ENCODE data around the gene FLT3. TPM values are rescaled to one million over a fixed set of nuclear protein-coding genes. Genes with fewer than 3 reads are reported as not detected.
"Not testable (repeated sequence)": the region's sequence is repeated elsewhere in the genome, so short reads cannot be mapped to it uniquely, and the experiment has no call there.

Gene FLT3
- total and polyA plus RNA-seq, 5 donors from 2014 or later = 0.39 TPM; not detected in 4

GRCh38 chr13:28043224-28043623 is 57.2 kb downstream of the FLT3 start:
- H3K27me3 ChIP-seq (ENCODE audit: control insufficient read depth, insufficient read depth, low read length) = peaks cover 2% of the 10 kb centered on the region
- DNase-seq = no peak
- ATAC-seq (ENCODE audit: low read depth in 2 of 2) = no peak
- no peaks in the 10 kb centered on the region for H3K36me3 ChIP-seq (ENCODE audit: control insufficient read depth, insufficient read depth, low read length)
- no peak overlapping the region for H3K27ac ChIP-seq (ENCODE audit: insufficient read depth, low read length, poor library complexity, severe bottlenecking)
- Mint-ChIP-seq H3K4me1 (peaks cover 0 to 10% (median 5%) of the 10 kb centered on the region in 4 donors), H3K9me3 (peaks cover 0 to 4% (median 0%) of the 10 kb centered on the region in 7 donors), H3K36me3 (no peaks in the 10 kb centered on the region), H3K27ac (no peak overlapping the region), H3K27me3 (peaks cover 27% of the 10 kb centered on the region), H3K4me3 (no peak overlapping the region)
- no peaks in the 10 kb centered on the region for H3K9me3 ChIP-seq (ENCODE audit: control insufficient read depth in 2 of 2, low read length in 2 of 2)
- no peak overlapping the region for H3K4me3 ChIP-seq (ENCODE audit: low read depth, low read length)
- no peaks in the 10 kb centered on the region for H3K4me1 ChIP-seq (ENCODE audit: control insufficient read depth, insufficient read depth, low read length, poor library complexity, severe bottlenecking)

- peaks cover 0 to 4% (median 0%) of the 10 kb centered on the region in 7 donors for H3K9me3 Mint-ChIP-seq
- H3K27me3 Mint-ChIP-seq = peaks cover 20% of the 10 kb centered on the region
- peaks cover 0 to 2% (median 0%) of the 10 kb centered on the region in 4 donors for H3K4me1 Mint-ChIP-seq
- DNase-seq (no peak), ATAC-seq (ENCODE audit: low read depth in 2 of 2) (no peak)
- Histone ChIP-seq H3K27ac (ENCODE audit: insufficient read depth, low read length, poor library complexity, severe bottlenecking) (no peak overlapping the region), H3K36me3 (ENCODE audit: control insufficient read depth, insufficient read depth, low read length) (no peaks in the 10 kb centered on the region), H3K27me3 (ENCODE audit: control insufficient read depth, insufficient read depth, low read length) (peaks cover 4% of the 10 kb centered on the region), H3K4me3 (ENCODE audit: low read depth, low read length) (no peak overlapping the region), H3K9me3 (ENCODE audit: control insufficient read depth in 2 of 2, low read length in 2 of 2) (no peaks in the 10 kb centered on the region), H3K4me1 (ENCODE audit: control insufficient read depth, insufficient read depth, low read length, poor library complexity, severe bottlenecking) (no peaks in the 10 kb centered on the region)
- H3K27ac Mint-ChIP-seq = no peak overlapping the region
- no peaks in the 10 kb centered on the region for H3K36me3 Mint-ChIP-seq
- no peak overlapping the region for H3K4me3 Mint-ChIP-seq
Measured at GRCh38 chr13:28041501-28041900, 58.9 kb downstream of the FLT3 start.

DNA sequence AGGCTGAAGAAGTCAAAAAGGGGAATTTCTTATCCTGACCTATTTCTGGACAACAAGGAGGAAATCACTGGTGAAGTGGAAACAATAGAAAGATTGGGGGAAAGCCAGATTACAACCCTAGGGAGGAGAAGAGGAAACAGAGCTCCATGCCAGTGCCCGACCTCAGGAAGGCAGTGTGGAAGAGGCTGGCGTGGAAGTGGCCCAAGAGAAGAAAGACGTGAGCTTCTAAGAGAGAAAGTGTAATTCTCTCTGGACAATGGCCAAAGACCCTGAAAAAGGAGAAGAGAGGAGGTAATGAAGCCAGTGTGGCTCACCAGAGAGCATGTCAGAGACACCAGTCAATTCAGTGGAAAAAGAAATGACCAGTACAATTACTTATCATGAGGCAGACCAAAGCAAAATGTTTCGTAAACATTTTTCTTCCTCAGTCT is 59.3 kb downstream of the FLT3 start:
- Mint-ChIP-seq H3K4me1 (peaks cover 0 to 2% (median 0%) of the 10 kb centered on the region in 4 donors), H3K4me3 (no peak overlapping the region), H3K9me3 (peaks cover 0 to 4% (median 0%) of the 10 kb centered on the region in 7 donors), H3K27me3 (peaks cover 20% of the 10 kb centered on the region), H3K27ac (no peak overlapping the region), H3K36me3 (no peaks in the 10 kb centered on the region)
- Histone ChIP-seq H3K4me3 (ENCODE audit: low read depth, low read length) (no peak overlapping the region), H3K27ac (ENCODE audit: insufficient read depth, low read length, poor library complexity, severe bottlenecking) (no peak overlapping the region), H3K4me1 (ENCODE audit: control insufficient read depth, insufficient read depth, low read length, poor library complexity, severe bottlenecking) (no peaks in the 10 kb centered on the region), H3K9me3 (ENCODE audit: control insufficient read depth in 2 of 2, low read length in 2 of 2) (no peaks in the 10 kb centered on the region), H3K36me3 (ENCODE audit: control insufficient read depth, insufficient read depth, low read length) (no peaks in the 10 kb centered on the region), H3K27me3 (ENCODE audit: control insufficient read depth, insufficient read depth, low read length) (peaks cover 4% of the 10 kb centered on the region)
- no peak for ATAC-seq (ENCODE audit: low read depth in 2 of 2)
- DNase-seq = no peak

- H3K27ac Mint-ChIP-seq = no peak overlapping the region
- no peak overlapping the region for H3K27ac ChIP-seq (ENCODE audit: insufficient read depth, low read length, poor library complexity, severe bottlenecking)
- H3K4me3 Mint-ChIP-seq = no peak overlapping the region
- peaks cover 0 to 4% (median 0%) of the 10 kb centered on the region in 7 donors for H3K9me3 Mint-ChIP-seq
- no peaks in the 10 kb centered on the region for H3K36me3 Mint-ChIP-seq
- no peaks in the 10 kb centered on the region for H3K36me3 ChIP-seq (ENCODE audit: control insufficient read depth, insufficient read depth, low read length)
- no peak for ATAC-seq (ENCODE audit: low read depth in 2 of 2)
- H3K9me3 ChIP-seq (ENCODE audit: control insufficient read depth in 2 of 2, low read length in 2 of 2) = no peaks in the 10 kb centered on the region
- peaks cover 32% of the 10 kb centered on the region for H3K27me3 Mint-ChIP-seq
- no peak overlapping the region for H3K4me3 ChIP-seq (ENCODE audit: low read depth, low read length)
- H3K4me1 ChIP-seq (ENCODE audit: control insufficient read depth, insufficient read depth, low read length, poor library complexity, severe bottlenecking) = no peaks in the 10 kb centered on the region
- H3K27me3 ChIP-seq (ENCODE audit: control insufficient read depth, insufficient read depth, low read length) = peaks cover 8% of the 10 kb centered on the region
- DNase-seq = no peak
- no peaks in the 10 kb centered on the region for H3K4me1 Mint-ChIP-seq
Measured at GRCh38 chr13:28037399-28037798, 63.0 kb downstream of the FLT3 start.

GRCh38 chr13:28035146-28035782 is 65.1 kb downstream of the FLT3 start:
- H3K27me3 Mint-ChIP-seq = peaks cover 28% of the 10 kb centered on the region
- peaks cover 0 to 2% (median 0%) of the 10 kb centered on the region in 4 donors for H3K4me1 Mint-ChIP-seq
- Histone ChIP-seq H3K27me3 (ENCODE audit: control insufficient read depth, insufficient read depth, low read length) (peaks cover 6% of the 10 kb centered on the region), H3K27ac (ENCODE audit: insufficient read depth, low read length, poor library complexity, severe bottlenecking) (no peak overlapping the region), H3K4me1 (ENCODE audit: control insufficient read depth, insufficient read depth, low read length, poor library complexity, severe bottlenecking) (no peaks in the 10 kb centered on the region), H3K4me3 (ENCODE audit: low read depth, low read length) (no peak overlapping the region), H3K36me3 (ENCODE audit: control insufficient read depth, insufficient read depth, low read length) (no peaks in the 10 kb centered on the region), H3K9me3 (ENCODE audit: control insufficient read depth in 2 of 2, low read length in 2 of 2) (no peaks in the 10 kb centered on the region)
- no peaks in the 10 kb centered on the region for H3K36me3 Mint-ChIP-seq
- H3K4me3 Mint-ChIP-seq = no peak overlapping the region
- H3K27ac Mint-ChIP-seq = no peak overlapping the region
- no peak for ATAC-seq (ENCODE audit: low read depth in 2 of 2)
- peaks cover 0 to 2% (median 0%) of the 10 kb centered on the region in 7 donors for H3K9me3 Mint-ChIP-seq
- DNase-seq = no peak

DNA sequence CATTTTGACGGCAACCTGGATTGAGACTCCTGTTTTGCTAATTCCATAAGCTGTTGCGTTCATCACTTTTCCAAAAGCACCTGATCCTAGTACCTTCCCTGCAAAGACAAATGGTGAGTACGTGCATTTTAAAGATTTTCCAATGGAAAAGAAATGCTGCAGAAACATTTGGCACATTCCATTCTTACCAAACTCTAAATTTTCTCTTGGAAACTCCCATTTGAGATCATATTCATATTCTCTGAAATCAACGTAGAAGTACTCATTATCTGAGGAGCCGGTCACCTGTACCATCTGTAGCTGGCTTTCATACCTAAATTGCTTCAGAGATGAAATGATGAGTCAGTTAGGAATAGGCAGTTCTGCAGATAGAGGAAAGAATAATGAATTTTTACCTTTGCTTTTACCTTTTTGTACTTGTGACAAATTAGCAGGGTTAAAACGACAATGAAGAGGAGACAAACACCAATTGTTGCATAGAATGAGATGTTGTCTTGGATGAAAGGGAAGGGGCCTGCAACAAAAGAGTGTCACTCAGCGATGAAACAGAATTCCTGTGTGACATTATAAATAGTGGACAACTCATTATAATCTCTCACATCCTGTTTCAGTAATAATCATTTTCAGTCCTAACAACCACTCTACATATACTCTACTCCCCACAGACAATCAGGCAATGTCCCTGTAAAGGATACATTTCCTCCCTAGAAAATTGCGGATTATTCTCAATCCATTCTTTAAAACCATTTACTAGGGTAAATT is 66.3 kb downstream of the FLT3 start:
- ATAC-seq (ENCODE audit: low read depth in 2 of 2) (no peak), DNase-seq (no peak)
- no peaks in the 10 kb centered on the region for H3K4me1 ChIP-seq (ENCODE audit: control insufficient read depth, insufficient read depth, low read length, poor library complexity, severe bottlenecking)
- peaks cover 0 to 2% (median 0%) of the 10 kb centered on the region in 7 donors for H3K9me3 Mint-ChIP-seq
- no peak overlapping the region for H3K4me3 ChIP-seq (ENCODE audit: low read depth, low read length)
- H3K27me3 Mint-ChIP-seq = peaks cover 22% of the 10 kb centered on the region
- no peak overlapping the region for H3K27ac ChIP-seq (ENCODE audit: insufficient read depth, low read length, poor library complexity, severe bottlenecking)
- no peaks in the 10 kb centered on the region for H3K9me3 ChIP-seq (ENCODE audit: control insufficient read depth in 2 of 2, low read length in 2 of 2)
- peaks cover 8% of the 10 kb centered on the region for H3K27me3 ChIP-seq (ENCODE audit: control insufficient read depth, insufficient read depth, low read length)
- H3K36me3 ChIP-seq (ENCODE audit: control insufficient read depth, insufficient read depth, low read length) = no peaks in the 10 kb centered on the region
- no peak overlapping the region for H3K4me3 Mint-ChIP-seq
- peaks cover 0 to 2% (median 0%) of the 10 kb centered on the region in 4 donors for H3K4me1 Mint-ChIP-seq
- no peak overlapping the region for H3K27ac Mint-ChIP-seq
- H3K36me3 Mint-ChIP-seq = no peaks in the 10 kb centered on the region

- DNase-seq; H3K9me3 Mint-ChIP-seq; H3K36me3 ChIP-seq (ENCODE audit: control insufficient read depth, insufficient read depth, low read length); H3K27me3 ChIP-seq (ENCODE audit: control insufficient read depth, insufficient read depth, low read length); H3K4me1 Mint-ChIP-seq; H3K9me3 ChIP-seq (ENCODE audit: control insufficient read depth in 2 of 2, low read length in 2 of 2); H3K27ac Mint-ChIP-seq; H3K4me3 ChIP-seq (ENCODE audit: low read depth, low read length); H3K36me3 Mint-ChIP-seq; H3K4me1 ChIP-seq (ENCODE audit: control insufficient read depth, insufficient read depth, low read length, poor library complexity, severe bottlenecking); H3K27ac ChIP-seq (ENCODE audit: insufficient read depth, low read length, poor library complexity, severe bottlenecking); H3K4me3 Mint-ChIP-seq; ATAC-seq (ENCODE audit: low read depth in 2 of 2): not testable (repeated sequence)
- H3K27me3 Mint-ChIP-seq = peaks cover 23% of the 10 kb centered on the region
Measured at GRCh38 chr13:28032438-28032837, 67.9 kb downstream of the FLT3 start.
